ENCODE results near the gene AMBP.

- TF ChIP-seq EZH2 (IDR thresholded peaks at IDR 0.05; ENCODE audit: borderline replicate concordance, low read depth, low read length, poor library complexity, severe bottlenecking) (no peak), CTCF (conservative IDR thresholded peaks at IDR 0.05; ENCODE audit: low read depth, low read length) (no peak)
Observed at GRCh38 chr9:114081441-114082016, 3.4 kb upstream of the AMBP start.

All from A673 (cell line).